ENCODE measurements around the gene SLC39A2.

Gene SLC39A2

GRCh38 chr14:21050597-21050996 is 51.5 kb downstream of the SLC39A2 start:
- no peak for DNase-seq

Data from NCI-H1930 (cell line).